ENCODE data around the gene DDX20. TPM values are rescaled to one million over a fixed set of nuclear protein-coding genes. Genes with fewer than 3 reads are reported as not detected.

Gene DDX20
- total RNA-seq, 2 experiments from 2014 or later: 15.3 to 15.9 TPM

DNA sequence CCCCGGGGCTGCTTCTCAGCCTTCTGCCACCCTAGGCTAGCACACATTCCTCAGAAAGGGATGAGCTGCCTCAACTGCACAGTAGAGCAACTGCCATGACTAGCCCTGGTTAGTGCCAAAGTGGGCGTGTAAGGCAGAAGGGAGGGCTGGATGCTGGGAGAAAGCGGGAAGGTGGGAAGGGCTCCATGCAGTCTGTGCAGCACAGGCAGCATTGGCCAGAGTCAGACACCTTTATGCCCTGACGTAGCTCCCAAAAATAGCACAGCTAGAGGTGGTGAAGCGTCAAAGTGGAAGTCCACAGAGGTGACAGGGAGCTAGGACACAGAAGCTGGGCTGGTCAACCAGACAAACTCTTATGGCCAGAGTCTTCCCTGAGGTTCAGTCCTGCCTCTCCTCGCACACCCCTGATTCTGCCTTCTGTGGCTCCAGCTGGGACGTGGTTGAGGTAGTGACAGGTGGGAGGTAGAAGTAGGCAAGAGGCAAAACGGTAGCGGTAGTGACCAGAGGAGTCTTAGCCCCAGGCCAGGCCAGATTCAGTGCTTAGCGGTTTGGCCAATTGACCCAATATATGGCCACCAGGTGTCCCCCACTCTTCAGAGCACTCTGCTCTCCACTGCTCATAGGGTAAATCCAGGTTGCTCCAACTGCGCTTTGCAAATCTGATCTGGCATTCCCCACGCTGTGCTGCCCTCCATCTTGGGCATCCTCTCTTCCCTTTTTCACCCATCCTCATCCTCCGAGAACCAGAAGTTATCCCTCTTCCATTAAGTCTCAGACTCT is 45.6 kb downstream of the DDX20 start:
- no peak for DNase-seq
- ChIA-PET CTCF (no interaction called here), POLR2A (no interaction called here)
- no peaks in the 10 kb centered on the region for H3K4me1 Mint-ChIP-seq (ENCODE audit: low read depth)
- no peaks in the 10 kb centered on the region for H3K36me3 Mint-ChIP-seq (ENCODE audit: low read depth)
- H3K27me3 Mint-ChIP-seq: no peaks in the 10 kb centered on the region
- H3K4me3 Mint-ChIP-seq: no peak overlapping the region
- H3K27ac Mint-ChIP-seq: no peak overlapping the region
- H3K9me3 Mint-ChIP-seq: no peaks in the 10 kb centered on the region
- intact Hi-C loops (cut with micrococcal nuclease): no loop called here
- ATAC-seq: no peak
- TF ChIP-seq, protein P1, sequence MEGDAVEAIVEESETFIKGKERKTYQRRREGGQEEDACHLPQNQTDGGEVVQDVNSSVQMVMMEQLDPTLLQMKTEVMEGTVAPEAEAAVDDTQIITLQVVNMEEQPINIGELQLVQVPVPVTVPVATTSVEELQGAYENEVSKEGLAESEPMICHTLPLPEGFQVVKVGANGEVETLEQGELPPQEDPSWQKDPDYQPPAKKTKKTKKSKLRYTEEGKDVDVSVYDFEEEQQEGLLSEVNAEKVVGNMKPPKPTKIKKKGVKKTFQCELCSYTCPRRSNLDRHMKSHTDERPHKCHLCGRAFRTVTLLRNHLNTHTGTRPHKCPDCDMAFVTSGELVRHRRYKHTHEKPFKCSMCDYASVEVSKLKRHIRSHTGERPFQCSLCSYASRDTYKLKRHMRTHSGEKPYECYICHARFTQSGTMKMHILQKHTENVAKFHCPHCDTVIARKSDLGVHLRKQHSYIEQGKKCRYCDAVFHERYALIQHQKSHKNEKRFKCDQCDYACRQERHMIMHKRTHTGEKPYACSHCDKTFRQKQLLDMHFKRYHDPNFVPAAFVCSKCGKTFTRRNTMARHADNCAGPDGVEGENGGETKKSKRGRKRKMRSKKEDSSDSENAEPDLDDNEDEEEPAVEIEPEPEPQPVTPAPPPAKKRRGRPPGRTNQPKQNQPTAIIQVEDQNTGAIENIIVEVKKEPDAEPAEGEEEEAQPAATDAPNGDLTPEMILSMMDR (IDR thresholded peaks at IDR 0.05): no peak

DNA sequence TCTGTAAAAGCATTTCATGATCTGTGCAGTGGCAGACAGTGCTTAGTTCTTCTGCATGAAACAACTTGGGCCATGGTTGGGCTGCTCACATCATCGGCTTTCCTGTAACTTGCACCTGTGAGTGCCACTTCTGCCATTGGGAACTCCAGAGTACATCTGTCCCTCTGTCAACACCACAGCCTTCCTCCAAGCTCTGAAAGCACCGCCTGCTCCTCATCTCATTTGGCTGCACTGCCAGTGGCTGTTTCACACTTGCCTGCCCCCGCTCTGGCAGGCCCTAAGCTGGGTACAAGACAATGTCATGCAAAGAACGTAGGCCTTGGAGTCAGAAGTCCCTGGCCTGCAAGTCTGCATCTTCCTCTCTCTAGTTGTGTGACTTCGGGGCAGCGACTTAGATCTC is 46.4 kb downstream of the DDX20 start:
- intact Hi-C loops (cut with micrococcal nuclease): no loop called here
- ATAC-seq: no peak
- DNase-seq: no peak
- CTCF ChIA-PET: no interaction called here
- Mint-ChIP-seq H3K36me3 (ENCODE audit: low read depth) (no peaks in the 10 kb centered on the region), H3K9me3 (no peaks in the 10 kb centered on the region), H3K4me3 (no peak overlapping the region), H3K27me3 (no peaks in the 10 kb centered on the region), H3K27ac (no peak overlapping the region), H3K4me1 (ENCODE audit: low read depth) (no peaks in the 10 kb centered on the region)
- POLR2A ChIA-PET: no interaction called here
- TF ChIP-seq, protein P1 (IDR thresholded peaks at IDR 0.05): no peak

- CTCF ChIA-PET: no interaction called here
- intact Hi-C loops (cut with micrococcal nuclease): no loop called here
- TF ChIP-seq, protein P1 (IDR thresholded peaks at IDR 0.05): no peak
Measured at GRCh38 chr1:111802984-111803383, 47.3 kb downstream of the DDX20 start.

DNA sequence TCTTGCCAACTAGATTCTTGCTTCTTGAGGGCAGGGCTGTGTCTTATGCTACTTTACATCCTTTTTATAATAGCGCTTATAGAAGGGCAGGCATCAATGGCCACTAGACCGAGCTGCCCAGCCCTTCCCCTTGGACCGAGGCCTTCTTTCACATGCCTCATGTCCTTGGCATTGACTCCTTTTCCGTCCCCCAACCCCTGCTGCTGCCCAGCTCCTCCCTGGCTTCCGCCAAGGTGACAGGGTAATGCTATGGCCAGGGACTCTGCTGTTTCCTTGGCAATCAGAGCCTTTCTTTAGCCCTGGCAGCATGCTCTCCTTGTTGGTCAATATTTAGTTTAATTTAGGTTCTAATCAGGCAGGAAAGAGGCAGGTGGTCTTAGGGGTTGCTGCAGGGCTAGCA is 48.2 kb downstream of the DDX20 start:
- H3K4me1 Mint-ChIP-seq (ENCODE audit: low read depth): no peaks in the 10 kb centered on the region
- POLR2A ChIA-PET: no interaction called here
- H3K36me3 Mint-ChIP-seq (ENCODE audit: low read depth): no peaks in the 10 kb centered on the region
- no peak for DNase-seq
- H3K9me3 Mint-ChIP-seq: no peaks in the 10 kb centered on the region
- ATAC-seq: no peak
- intact Hi-C loops (cut with micrococcal nuclease): no loop called here
- no peaks in the 10 kb centered on the region for H3K27me3 Mint-ChIP-seq
- no peak overlapping the region for H3K27ac Mint-ChIP-seq
- CTCF ChIA-PET: no interaction called here
- no peak overlapping the region for H3K4me3 Mint-ChIP-seq
- TF ChIP-seq, protein P1 (IDR thresholded peaks at IDR 0.05): no peak

More at GRCh38 chr1:111802984-111803383, 47.3 kb downstream of the DDX20 start:
- ATAC-seq (no peak), DNase-seq (no peak)
- H3K9me3 Mint-ChIP-seq: no peaks in the 10 kb centered on the region
- H3K4me1 Mint-ChIP-seq (ENCODE audit: low read depth): no peaks in the 10 kb centered on the region
- no peaks in the 10 kb centered on the region for H3K27me3 Mint-ChIP-seq
- no peak overlapping the region for H3K27ac Mint-ChIP-seq
- no peak overlapping the region for H3K4me3 Mint-ChIP-seq
- POLR2A ChIA-PET: no interaction called here
- no peaks in the 10 kb centered on the region for H3K36me3 Mint-ChIP-seq (ENCODE audit: low read depth)

- Mint-ChIP-seq H3K9me3 (no peaks in the 10 kb centered on the region), H3K27ac (no peak overlapping the region), H3K4me1 (ENCODE audit: low read depth) (no peaks in the 10 kb centered on the region), H3K4me3 (no peak overlapping the region), H3K27me3 (no peaks in the 10 kb centered on the region), H3K36me3 (ENCODE audit: low read depth) (no peaks in the 10 kb centered on the region)
- TF ChIP-seq, protein P1 (IDR thresholded peaks at IDR 0.05): no peak
- ATAC-seq (no peak), DNase-seq (no peak)
- intact Hi-C loops (cut with micrococcal nuclease): no loop called here
- ChIA-PET CTCF (no interaction called here), POLR2A (no interaction called here)
Measured at GRCh38 chr1:111804776-111805175, 49.1 kb downstream of the DDX20 start.
